K562 (cell line): ENCODE measurements around the gene STON2. TPM values are rescaled to one million over a fixed set of nuclear protein-coding genes. Genes with fewer than 3 reads are reported as not detected.

ENCODE experiments used
- ATAC-seq: fragments of 200-7000 bp; cut with Tn5 transposase; 3 replicates; pipeline ENCODE4 v1.9.1; 2020; ENCODE audit warnings: moderate library complexity
- BruUV-seq: library from RNA; stranded (reverse); fragments of 400-500 nt; replicated peaks from 2 replicates; lab custom pipeline; 2021; lab: Mats Ljungman, UMichigan
- CTCF ChIA-PET: fragments of 300-600 bp; formaldehyde crosslinking; extraction: SDS; loops from one replicate; lab custom pipeline; 2021; ENCODE audit warnings: low intra/inter-chr PET ratio; lab: Yijun Ruan, JAX
- POLR2A ChIA-PET: fragments of 300-600, 350-650 bp; sonication (Branson Sonifier 250); formaldehyde crosslinking; extraction: SDS; loops from one replicate; lab custom pipeline; 2021; ENCODE audit warnings: antibody characterized with exemption, inconsistent platforms; lab: Yijun Ruan, JAX
- DNase-seq, 4 experiments: peaks; one replicate each; pipeline versions ENCODE4 v3.0.0 to v3.0.0-alpha.2; 2011 to 2018; ENCODE audit warnings: low spot score in 3 of 4, mixed read lengths in 3 of 4; ENCODE audit errors: extremely low read depth in 1 of 4
- FAIRE-seq: peaks from 2 replicates; lab custom pipeline; 2011; peaks lifted over from hg19 to GRCh38; lab: Jason Lieb, UNC
- H2AFZ ChIP-seq: 2 replicates; pipeline ENCODE4 v1.6.0; 2011; ENCODE audit warnings: low read depth, low read length, control low read depth, inconsistent platforms
- H3K27ac ChIP-seq: fragments of 200-600 bp; 3 replicates; pipeline ENCODE4 v1.8.0; 2011; ENCODE audit warnings: low read depth, mild to moderate bottlenecking, control low read depth, inconsistent platforms, low read length, moderate library complexity, mixed read lengths; ENCODE audit errors: extremely low read depth
- H3K27me3 ChIP-seq, 2 experiments: fragments of 300-600 bp in 1 of 2; 2 replicates in 1 of 2; 3 replicates in 1 of 2; pipeline versions ENCODE4 v1.6.0 to v1.8.0; 2011; ENCODE audit warnings: inconsistent platforms in 2 of 2, low read length in 2 of 2, mild to moderate bottlenecking in 1 of 2, mixed read lengths in 1 of 2, moderate library complexity in 1 of 2; ENCODE audit not compliant: control insufficient read depth in 2 of 2, insufficient read depth in 2 of 2
- H3K36me3 ChIP-seq: fragments of 300-600 bp; 3 replicates; pipeline ENCODE4 v1.8.0; 2011; ENCODE audit warnings: mild to moderate bottlenecking, low read length, inconsistent platforms; ENCODE audit not compliant: control insufficient read depth, insufficient read depth
- H3K4me1 ChIP-seq, 2 experiments: fragments of 200-600 bp in 1 of 2; replicated peaks in 1 of 2; 2 replicates in 1 of 2; 3 replicates in 1 of 2; pipeline versions ENCODE4 v1.5.1 to v1.8.0; 2011; ENCODE audit warnings: inconsistent platforms in 2 of 2, low read length in 2 of 2, mild to moderate bottlenecking in 1 of 2, mixed read lengths in 1 of 2, moderate library complexity in 1 of 2; ENCODE audit not compliant: control insufficient read depth in 2 of 2, insufficient read depth in 2 of 2
- H3K4me2 ChIP-seq: 2 replicates; pipeline ENCODE4 v1.6.1; 2011; ENCODE audit warnings: low read length, control low read depth, inconsistent platforms, mixed read lengths; ENCODE audit not compliant: insufficient read depth
- H3K4me3 ChIP-seq: fragments of 200-600 bp; sonication (generic), shearing (Covaris generic); 2 replicates; pipeline ENCODE4 v1.5.1; 2016; ENCODE audit warnings: control low read depth, inconsistent platforms
- H3K79me2 ChIP-seq: fragments of 200-600 bp; 3 replicates; pipeline ENCODE4 v1.8.0; 2011; ENCODE audit warnings: low read length, inconsistent platforms; ENCODE audit not compliant: control insufficient read depth, insufficient read depth
- H3K9ac ChIP-seq, 2 experiments: 2 replicates each; pipeline versions ENCODE4 v1.6.0 to v1.6.1; 2011; ENCODE audit warnings: low read depth in 2 of 2, low read length in 2 of 2, control low read depth in 1 of 2, inconsistent platforms in 1 of 2, mild to moderate bottlenecking in 1 of 2, mixed read lengths in 1 of 2; ENCODE audit not compliant: insufficient read depth in 1 of 2
- H3K9me1 ChIP-seq: one replicate; pipeline ENCODE4 v1.6.0; 2011; ENCODE audit warnings: inconsistent platforms, mild to moderate bottlenecking, low read length, moderate library complexity; ENCODE audit not compliant: control insufficient read depth, insufficient read depth
- H3K9me3 ChIP-seq: replicated peaks from 2 replicates; pipeline ENCODE4 v1.5.1; 2011; ENCODE audit warnings: low read depth, low read length, inconsistent platforms; ENCODE audit not compliant: control insufficient read depth, insufficient read depth
- H4K20me1 ChIP-seq: replicated peaks from 2 replicates; pipeline ENCODE4 v1.6.1; 2011; ENCODE audit warnings: low read length, inconsistent platforms, mixed read lengths; ENCODE audit not compliant: control insufficient read depth, insufficient read depth
- C11orf30 ChIP-seq: fragments of 450-650 bp; IDR thresholded peaks from 2 replicates; pipeline ENCODE4 v1.6.1; 2016; ENCODE audit warnings: low read depth, mild to moderate bottlenecking
- CBX1 ChIP-seq: sonication (generic); IDR thresholded peaks from 2 replicates; pipeline ENCODE4 v1.6.1; 2016; ENCODE audit warnings: antibody characterized with exemption, low read depth, mild to moderate bottlenecking
- CREB3L1 ChIP-seq: fragments of 450-650 bp; IDR thresholded peaks from 2 replicates; pipeline ENCODE4 v1.6.1; 2014; ENCODE audit warnings: low read depth, mild to moderate bottlenecking, moderate library complexity, borderline replicate concordance
- HNRNPH1 ChIP-seq: fragments of 200-400 bp; formaldehyde crosslinking; optimal IDR thresholded peaks from 2 replicates; pipeline ENCODE3; 2017; ENCODE audit warnings: low read depth, mild to moderate bottlenecking, low read length, moderate library complexity
- ZNF316 ChIP-seq: fragments of 450-650 bp; IDR thresholded peaks from 2 replicates; pipeline ENCODE4 v1.6.1; 2016
- WGBS: fragments of 100-300 bp; shearing (Covaris generic); methylation state at CpG from one replicate; pipeline ENCODE4 v1.1.6; 2016; ENCODE audit warnings: low coverage, mixed read lengths; ENCODE audit not compliant: insufficient coverage; ENCODE audit errors: missing lambda C conversion rate; 5-methylcytosine and 5-hydroxymethylcytosine counted together
- in situ Hi-C: fragments of 300-500 bp; cut with MboI; formaldehyde crosslinking; loops from 4 replicates; pipeline ENCODE4 v1.15.0; 2018; ENCODE audit warnings: inconsistent platforms, mixed read lengths
- intact Hi-C: fragments of 100-400 bp; cut with micrococcal nuclease; formaldehyde crosslinking; loops from 2 replicates; pipeline ENCODE4 v1.14.2; 2022
- polyA plus RNA-seq, 8 experiments: library from polyadenylated mRNA; depleted of rRNA in 4 of 8; stranded (reverse) in 5 of 8; unstranded in 3 of 8; fragments of >200 nt; fragmentation: Nextera tagmentation in 2 of 8; fragmentation: Illumina TruSeq in 1 of 8; extraction: Ambion mirVana in 2 of 8; extraction: Trizol in 1 of 8; gene quantifications; 2 replicates each; pipeline versions ENCODE4 v1.2.1 to v1.2.3, GENCODE V29; 2011 to 2014; ENCODE audit warnings: inconsistent platforms in 1 of 8, missing spikeins in 1 of 8
- total RNA-seq, 7 experiments: library from RNA; depleted of rRNA in 6 of 7; stranded (reverse); fragments of >200 nt in 6 of 7; fragmentation: Illumina TruSeq in 2 of 7; extraction: Trizol in 2 of 7; gene quantifications; 2 replicates each; pipeline versions ENCODE4 v1.2.1 to v1.2.3, GENCODE V29; 2011 to 2021; ENCODE audit warnings: low replicate concordance in 1 of 7
- TF ChIP-seq, protein P1 (sequence below): fragments of 250-450 bp; sonication (Bioruptor Pico); IDR thresholded peaks from 2 replicates; pipeline ENCODE4 v1.4.0; 2020

The STON2 gene
- total and polyA plus RNA-seq, 9 of the 15 experiments (the other 6 are each of a cell fraction or from before 2014, with no cell fraction given), result 7.8 to 99.3 (median 53.5) TPM

GRCh38 chr14:81371802-81372201, 28.3 kb downstream of the STON2 start:
- DNase-seq, result no peak
- CTCF ChIA-PET, result no interaction called here
- Histone ChIP-seq H2AFZ (no peak overlapping the region), H3K27ac (no peak overlapping the region), H3K4me3 (no peak overlapping the region), H3K79me2 (peaks cover 38% of the 10 kb centered on the region), H3K9me1 (no peaks in the 10 kb centered on the region), H3K9ac (no peak overlapping the region), H3K4me2 (no peak overlapping the region), H3K4me1 (no peaks in the 10 kb centered on the region), H3K36me3 (peaks cover 57% of the 10 kb centered on the region), H4K20me1 (no peaks in the 10 kb centered on the region), H3K9me3 (no peaks in the 10 kb centered on the region), H3K27me3 (no peaks in the 10 kb centered on the region)
- in situ Hi-C loops, result no loop called here
- 100% methylated on average over 1 of the region's 1 CpG for WGBS
- BruUV-seq, result no TSS peak
- TF ChIP-seq C11orf30, result peak; percentile 32; the same call in 1 of the 2 replicates
- peak; percentile 65 for TF ChIP-seq ZNF316
- no peak for TF ChIP-seq CREB3L1
- TF ChIP-seq, protein P1, sequence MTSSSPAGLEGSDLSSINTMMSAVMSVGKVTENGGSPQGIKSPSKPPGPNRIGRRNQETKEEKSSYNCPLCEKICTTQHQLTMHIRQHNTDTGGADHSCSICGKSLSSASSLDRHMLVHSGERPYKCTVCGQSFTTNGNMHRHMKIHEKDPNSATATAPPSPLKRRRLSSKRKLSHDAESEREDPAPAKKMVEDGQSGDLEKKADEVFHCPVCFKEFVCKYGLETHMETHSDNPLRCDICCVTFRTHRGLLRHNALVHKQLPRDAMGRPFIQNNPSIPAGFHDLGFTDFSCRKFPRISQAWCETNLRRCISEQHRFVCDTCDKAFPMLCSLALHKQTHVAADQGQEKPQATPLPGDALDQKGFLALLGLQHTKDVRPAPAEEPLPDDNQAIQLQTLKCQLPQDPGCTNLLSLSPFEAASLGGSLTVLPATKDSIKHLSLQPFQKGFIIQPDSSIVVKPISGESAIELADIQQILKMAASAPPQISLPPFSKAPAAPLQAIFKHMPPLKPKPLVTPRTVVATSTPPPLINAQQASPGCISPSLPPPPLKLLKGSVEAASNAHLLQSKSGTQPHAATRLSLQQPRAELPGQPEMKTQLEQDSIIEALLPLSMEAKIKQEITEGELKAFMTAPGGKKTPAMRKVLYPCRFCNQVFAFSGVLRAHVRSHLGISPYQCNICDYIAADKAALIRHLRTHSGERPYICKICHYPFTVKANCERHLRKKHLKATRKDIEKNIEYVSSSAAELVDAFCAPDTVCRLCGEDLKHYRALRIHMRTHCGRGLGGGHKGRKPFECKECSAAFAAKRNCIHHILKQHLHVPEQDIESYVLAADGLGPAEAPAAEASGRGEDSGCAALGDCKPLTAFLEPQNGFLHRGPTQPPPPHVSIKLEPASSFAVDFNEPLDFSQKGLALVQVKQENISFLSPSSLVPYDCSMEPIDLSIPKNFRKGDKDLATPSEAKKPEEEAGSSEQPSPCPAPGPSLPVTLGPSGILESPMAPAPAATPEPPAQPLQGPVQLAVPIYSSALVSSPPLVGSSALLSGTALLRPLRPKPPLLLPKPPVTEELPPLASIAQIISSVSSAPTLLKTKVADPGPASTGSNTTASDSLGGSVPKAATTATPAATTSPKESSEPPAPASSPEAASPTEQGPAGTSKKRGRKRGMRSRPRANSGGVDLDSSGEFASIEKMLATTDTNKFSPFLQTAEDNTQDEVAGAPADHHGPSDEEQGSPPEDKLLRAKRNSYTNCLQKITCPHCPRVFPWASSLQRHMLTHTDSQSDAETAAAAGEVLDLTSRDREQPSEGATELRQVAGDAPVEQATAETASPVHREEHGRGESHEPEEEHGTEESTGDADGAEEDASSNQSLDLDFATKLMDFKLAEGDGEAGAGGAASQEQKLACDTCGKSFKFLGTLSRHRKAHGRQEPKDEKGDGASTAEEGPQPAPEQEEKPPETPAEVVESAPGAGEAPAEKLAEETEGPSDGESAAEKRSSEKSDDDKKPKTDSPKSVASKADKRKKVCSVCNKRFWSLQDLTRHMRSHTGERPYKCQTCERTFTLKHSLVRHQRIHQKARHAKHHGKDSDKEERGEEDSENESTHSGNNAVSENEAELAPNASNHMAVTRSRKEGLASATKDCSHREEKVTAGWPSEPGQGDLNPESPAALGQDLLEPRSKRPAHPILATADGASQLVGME (CRISPR knock-in tag), result no peak
- TF ChIP-seq HNRNPH1, result no peak
- TF ChIP-seq CBX1, result no peak
- ATAC-seq, result no peak
- no peak for FAIRE-seq
- intact Hi-C loops, result no loop called here
- POLR2A ChIA-PET, result no interaction called here
